SIG-M5 (cell line): ENCODE measurements around the gene NDUFB7.
"Not testable (repeated sequence)": the region's sequence is repeated elsewhere in the genome, so short reads cannot be mapped to it uniquely, and the experiment has no call there.

ENCODE experiments used
- DNase-seq: peaks from one replicate; lab custom pipeline; 2025; lab: John Stamatoyannopoulos, UW

Gene NDUFB7

GRCh38 chr19:14570864-14571527 lies 870 bp downstream of the NDUFB7 start:
- DNase-seq = no peak

GRCh38 chr19:14567079-14567478 lies 4.8 kb downstream of the NDUFB7 start:
- no peak for DNase-seq

GRCh38 chr19:14566712-14567077 lies 5.2 kb downstream of the NDUFB7 start:
- DNase-seq = no peak

GRCh38 chr19:14565765-14566711 lies 5.8 kb downstream of the NDUFB7 start:
- no peak for DNase-seq

GRCh38 chr19:14565298-14565679 lies 6.6 kb downstream of the NDUFB7 start:
- DNase-seq = no peak

GRCh38 chr19:14564652-14565297 lies 7.1 kb downstream of the NDUFB7 start:
- DNase-seq = not testable (repeated sequence)

- DNase-seq = no peak
These were observed 7.7 kb downstream of the NDUFB7 start for GRCh38 chr19:14563989-14564651.

- no peak for DNase-seq
These were observed 8.3 kb downstream of the NDUFB7 start for GRCh38 chr19:14563590-14563926.

GRCh38 chr19:14562660-14563589 lies 8.9 kb downstream of the NDUFB7 start:
- DNase-seq = no peak

GRCh38 chr19:14561847-14562351 lies 10.0 kb downstream of the NDUFB7 start:
- DNase-seq = no peak

- no peak for DNase-seq
These were observed 10.6 kb downstream of the NDUFB7 start for GRCh38 chr19:14561249-14561648.

- DNase-seq = no peak
These were observed 11.1 kb downstream of the NDUFB7 start for GRCh38 chr19:14560776-14561108.

GRCh38 chr19:14559916-14560775 lies 11.7 kb downstream of the NDUFB7 start:
- no peak for DNase-seq

GRCh38 chr19:14558370-14559066 lies 13.3 kb downstream of the NDUFB7 start:
- DNase-seq = no peak

- DNase-seq = no peak
These were observed 15.1 kb downstream of the NDUFB7 start for GRCh38 chr19:14556662-14557188.

- DNase-seq = no peak
These were observed 15.8 kb downstream of the NDUFB7 start for GRCh38 chr19:14555918-14556661.

- DNase-seq = no peak
These were observed 17.5 kb downstream of the NDUFB7 start for GRCh38 chr19:14554382-14554812.

GRCh38 chr19:14553939-14554243 lies 18.0 kb downstream of the NDUFB7 start:
- no peak for DNase-seq
